SK-N-SH (cell line): ENCODE data around the gene C1orf52. TPM values are rescaled to one million over a fixed set of nuclear protein-coding genes. Genes with fewer than 3 reads are reported as not detected.

ENCODE experiments used
- CTCF ChIA-PET: fragments of 300-600, 350-600 bp; formaldehyde crosslinking; extraction: SDS; loops from one replicate; lab custom pipeline; 2021; lab: Yijun Ruan, JAX
- POLR2A ChIA-PET: fragments of 350-600 bp; sonication (Branson Sonifier 250); formaldehyde crosslinking; extraction: SDS; loops from one replicate; lab custom pipeline; 2020; ENCODE audit warnings: antibody characterized with exemption, inconsistent platforms; lab: Yijun Ruan, JAX
- DNase-seq: peaks from one replicate; pipeline ENCODE4 v3.0.0; 2012
- H2AFZ ChIP-seq: fragments of 200-600 bp; sonication (generic); 2 replicates; pipeline ENCODE4 v1.8.1; 2016; ENCODE audit warnings: antibody characterized with exemption, mild to moderate bottlenecking, low read depth
- H3F3A ChIP-seq: fragments of 200-600 bp; sonication (generic); replicated peaks from 2 replicates; pipeline ENCODE3; 2016; ENCODE audit warnings: antibody characterized with exemption, mild to moderate bottlenecking; ENCODE audit not compliant: insufficient read depth
- H3K27ac ChIP-seq, 2 experiments: fragments of 200-500 bp in 1 of 2; fragments of 200-600 bp in 1 of 2; sonication (Bioruptor generic) in 1 of 2; sonication (generic), shearing (Covaris generic) in 1 of 2; 2 replicates each; pipeline versions ENCODE4 v1.5.1 to v1.6.1; 2014 to 2016; ENCODE audit warnings: low read depth in 2 of 2, inconsistent platforms in 1 of 2, low read length in 1 of 2, mild to moderate bottlenecking in 1 of 2, mixed read lengths in 1 of 2
- H3K27me3 ChIP-seq: fragments of 200-600 bp; sonication (generic), shearing (Covaris generic); 2 replicates; pipeline ENCODE4 v1.6.1; 2016; ENCODE audit warnings: mixed run types; ENCODE audit not compliant: insufficient read depth
- H3K36me3 ChIP-seq, 2 experiments: fragments of 200-500 bp in 1 of 2; fragments of 200-600 bp in 1 of 2; sonication (Bioruptor generic) in 1 of 2; sonication (generic) in 1 of 2; replicated peaks in 1 of 2; 2 replicates each; pipeline versions ENCODE3 to v1.5.1; 2014 to 2016; ENCODE audit warnings: low read length in 1 of 2, mild to moderate bottlenecking in 1 of 2; ENCODE audit not compliant: insufficient read depth in 2 of 2, control insufficient read depth in 1 of 2
- H3K4me1 ChIP-seq, 2 experiments: fragments of 200-500 bp in 1 of 2; fragments of 200-600 bp in 1 of 2; sonication (Bioruptor generic) in 1 of 2; sonication (generic), shearing (Covaris generic) in 1 of 2; 2 replicates each; pipeline versions ENCODE4 v1.5.1 to v1.6.1; 2014 to 2016; ENCODE audit warnings: low read depth in 1 of 2, low read length in 1 of 2, mixed run types in 1 of 2; ENCODE audit not compliant: insufficient read depth in 2 of 2, control insufficient read depth in 1 of 2
- H3K4me2 ChIP-seq: fragments of 200-600 bp; sonication (generic), shearing (Covaris generic); 2 replicates; pipeline ENCODE4 v1.6.1; 2017; ENCODE audit warnings: mixed run types
- H3K4me3 ChIP-seq, 2 experiments: fragments of 200-500 bp in 1 of 2; fragments of 200-600 bp in 1 of 2; sonication (Bioruptor generic) in 1 of 2; sonication (generic), shearing (Covaris generic) in 1 of 2; 2 replicates each; pipeline versions ENCODE4 v1.5.1 to v1.8.1; 2014 to 2016; ENCODE audit warnings: low read depth in 2 of 2, inconsistent platforms in 1 of 2, low read length in 1 of 2, mild to moderate bottlenecking in 1 of 2, mixed read lengths in 1 of 2, moderate library complexity in 1 of 2
- H3K79me2 ChIP-seq: fragments of 200-600 bp; sonication (generic); 2 replicates; pipeline ENCODE4 v1.8.1; 2017; ENCODE audit warnings: mild to moderate bottlenecking; ENCODE audit not compliant: insufficient read depth
- H3K9ac ChIP-seq: fragments of 200-600 bp; sonication (generic); 2 replicates; pipeline ENCODE4 v1.6.1; 2017; ENCODE audit warnings: mixed run types
- H3K9me2 ChIP-seq: fragments of 200-600 bp; sonication (generic); 2 replicates; pipeline ENCODE4 v1.6.1; 2017; ENCODE audit warnings: mixed run types
- H3K9me3 ChIP-seq: fragments of 200-600 bp; sonication (generic); 2 replicates; pipeline ENCODE4 v1.6.1; 2017; ENCODE audit warnings: mixed run types, mild to moderate bottlenecking, moderate library complexity
- H4K20me1 ChIP-seq: fragments of 200-600 bp; sonication (generic); 2 replicates; pipeline ENCODE4 v1.6.1; 2017; ENCODE audit warnings: mild to moderate bottlenecking, mixed run types; ENCODE audit not compliant: insufficient read depth
- CHD2 ChIP-seq: fragments of 150-350 bp; IDR thresholded peaks from 2 replicates; pipeline ENCODE4 v1.6.1; 2018; ENCODE audit warnings: low read length; ENCODE audit not compliant: partially characterized antibody
- CTCF ChIP-seq: fragments of 200-600 bp; sonication (generic); IDR thresholded peaks from 2 replicates; pipeline ENCODE4 v1.6.1; 2017; ENCODE audit warnings: antibody characterized with exemption, mild to moderate bottlenecking, moderate library complexity
- EZH2phosphoT487 ChIP-seq: fragments of 200-600 bp; sonication (generic); IDR thresholded peaks from 2 replicates; pipeline ENCODE4 v1.6.1; 2017; ENCODE audit warnings: low read depth, mixed run types, mild to moderate bottlenecking, antibody characterized with exemption, moderate library complexity, borderline replicate concordance
- FOXJ3 ChIP-seq: sonication (generic); formaldehyde crosslinking; IDR thresholded peaks from 2 replicates; pipeline ENCODE4 v1.5.1; 2020; ENCODE audit warnings: mild to moderate bottlenecking, missing genetic modification reagents
- FOXM1 ChIP-seq: IDR thresholded peaks from 2 replicates; pipeline ENCODE4 v1.4.0; 2012; ENCODE audit warnings: low read depth, mild to moderate bottlenecking
- IRF3 ChIP-seq: fragments of 150-350 bp; IDR thresholded peaks from 2 replicates; pipeline ENCODE4 v1.6.1; 2016; ENCODE audit warnings: mild to moderate bottlenecking, low read depth, low read length
- MAX ChIP-seq: IDR thresholded peaks from 2 replicates; pipeline ENCODE4 v1.4.0; 2012; ENCODE audit warnings: low read depth
- MXI1 ChIP-seq: IDR thresholded peaks from 2 replicates; pipeline ENCODE4 v1.6.1; 2012; ENCODE audit warnings: mild to moderate bottlenecking, low read depth, low read length, improper control_type of control experiment
- NFIC ChIP-seq: IDR thresholded peaks from 2 replicates; pipeline ENCODE4 v1.4.0; 2012; ENCODE audit warnings: borderline replicate concordance
- RCOR1 ChIP-seq: fragments of 150-350 bp; IDR thresholded peaks from 2 replicates; pipeline ENCODE4 v1.6.1; 2017; ENCODE audit warnings: antibody characterized with exemption, low read length
- SMC3 ChIP-seq: IDR thresholded peaks from 2 replicates; pipeline ENCODE4 v1.6.1; 2012; ENCODE audit warnings: low read depth, low read length, improper control_type of control experiment
- TEAD4 ChIP-seq: IDR thresholded peaks from 2 replicates; pipeline ENCODE4 v1.4.0; 2012; ENCODE audit warnings: mild to moderate bottlenecking, borderline replicate concordance; ENCODE audit not compliant: insufficient read depth
- USF1 ChIP-seq: IDR thresholded peaks from 2 replicates; pipeline ENCODE4 v1.4.0; 2012; ENCODE audit warnings: low read depth, borderline replicate concordance
- USF2 ChIP-seq: fragments of 150-350 bp; IDR thresholded peaks from 2 replicates; pipeline ENCODE4 v1.6.1; 2017; ENCODE audit warnings: antibody characterized with exemption, low read length, low read depth, borderline replicate concordance
- YY1 ChIP-seq: IDR thresholded peaks from 2 replicates; pipeline ENCODE4 v1.4.0; 2012; ENCODE audit warnings: low read depth, mild to moderate bottlenecking
- ZBTB33 ChIP-seq: IDR thresholded peaks from 2 replicates; pipeline ENCODE4 v1.4.0; 2012; ENCODE audit warnings: low read depth, borderline replicate concordance
- WGBS: methylation state at CpG from one replicate; pipeline ENCODE4 v1.1.6; 2017; ENCODE audit warnings: low lambda C conversion rate; 5-methylcytosine and 5-hydroxymethylcytosine counted together
- polyA plus RNA-seq, 3 experiments: library from polyadenylated mRNA; depleted of rRNA; stranded (reverse); fragments of >200 nt; gene quantifications; 2 replicates each; pipeline ENCODE4 v1.2.3, GENCODE V29; 2012

Gene C1orf52
- polyA plus RNA-seq, 1 of the 3 experiments (the other 2 are of a cell fraction), result 23.4 TPM

GRCh38 chr1:85220756-85221201 lies 38.7 kb downstream of the C1orf52 start:
- POLR2A ChIA-PET, result no interaction called here
- no peaks in the 10 kb centered on the region for H3K4me1 ChIP-seq
- TF ChIP-seq USF1 (no peak), NFIC (no peak), FOXJ3 (CRISPR knock-in tag) (no peak), RCOR1 (no peak), ZBTB33 (no peak), TEAD4 (no peak), FOXM1 (no peak), SMC3 (no peak), MAX (no peak), USF2 (no peak), YY1 (no peak), CTCF (no peak), MXI1 (no peak), CHD2 (no peak), EZH2phosphoT487 (no peak), IRF3 (no peak)
- TF ChIP-seq, all 33 proteins: peak for 0
- no peak overlapping the region for H3K4me3 ChIP-seq
- no peak overlapping the region for H3K9ac ChIP-seq
- 8% methylated on average over 7 of the region's 7 CpGs for WGBS
- no peaks in the 10 kb centered on the region for H3K36me3 ChIP-seq
- no peaks in the 10 kb centered on the region for H4K20me1 ChIP-seq
- no peaks in the 10 kb centered on the region for H3K9me2 ChIP-seq
- CTCF ChIA-PET, result interaction anchor here (1.4 kb wide), 1 partner anchor 34 kb away, joined by 5 read pairs; no protein-coding TSS in a partner anchor
- peaks cover 33% of the 10 kb centered on the region for H3K27me3 ChIP-seq
- H2AFZ ChIP-seq, result no peak overlapping the region
- H3F3A ChIP-seq, result peaks cover 4% of the 10 kb centered on the region
- no peaks in the 10 kb centered on the region for H3K79me2 ChIP-seq
- no peak overlapping the region for H3K4me2 ChIP-seq
- no peak overlapping the region for H3K27ac ChIP-seq
- no peak for DNase-seq
- no peaks in the 10 kb centered on the region for H3K9me3 ChIP-seq
